ENCODE measurements around the gene IGF2R. TPM values are rescaled to one million over a fixed set of nuclear protein-coding genes. Genes with fewer than 3 reads are reported as not detected.
"Not testable (repeated sequence)": the region's sequence is repeated elsewhere in the genome, so short reads cannot be mapped to it uniquely, and the experiment has no call there.

Gene IGF2R
- total RNA-seq, 2 donors from 2014 or later: 60.3 to 91.3 TPM

DNA sequence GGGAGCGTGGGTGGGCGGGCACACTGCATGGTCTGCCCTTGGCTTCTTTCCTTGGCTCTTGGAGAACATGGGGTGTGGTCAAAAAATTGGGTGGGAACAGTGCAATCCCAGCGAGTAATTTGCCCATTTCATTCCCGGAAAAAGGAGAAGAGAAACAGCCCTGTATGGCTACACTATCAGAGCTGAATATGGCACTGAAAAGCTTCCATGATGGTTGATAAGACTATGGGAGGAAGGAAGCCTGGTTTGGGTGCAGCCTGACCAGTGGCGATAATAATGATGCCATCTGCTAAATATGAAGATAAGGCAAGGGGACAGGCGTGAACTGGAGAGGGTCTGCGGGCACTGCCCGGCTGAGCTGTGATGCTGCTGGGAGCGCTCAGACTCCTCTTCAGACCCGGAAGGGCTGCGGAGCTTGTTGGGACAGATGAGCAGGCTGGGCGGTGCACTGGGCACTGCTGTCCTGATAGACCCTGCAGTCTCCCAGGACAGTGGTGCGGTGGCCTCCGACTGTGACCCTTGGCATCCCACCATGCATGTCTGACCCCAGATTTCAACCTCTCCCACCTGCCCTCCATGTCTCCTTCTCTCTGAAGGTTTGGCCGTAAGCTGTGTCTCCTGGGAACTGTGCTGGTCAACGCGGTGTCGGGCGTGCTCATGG lies 162.9 kb downstream of the IGF2R start:
- no peak for DNase-seq (ENCODE audit: low spot score)
- 83% methylated on average over 19 of the region's 19 CpGs for WGBS
- H3K27me3 ChIP-seq (replicated peaks; ENCODE audit: insufficient read depth): no peaks in the 10 kb centered on the region
- no peak overlapping the region for H3K4me3 ChIP-seq
- no peaks in the 10 kb centered on the region for H3K36me3 ChIP-seq
- intact Hi-C loops (cut with DNase I): no loop called here
- TF ChIP-seq, protein P1, sequence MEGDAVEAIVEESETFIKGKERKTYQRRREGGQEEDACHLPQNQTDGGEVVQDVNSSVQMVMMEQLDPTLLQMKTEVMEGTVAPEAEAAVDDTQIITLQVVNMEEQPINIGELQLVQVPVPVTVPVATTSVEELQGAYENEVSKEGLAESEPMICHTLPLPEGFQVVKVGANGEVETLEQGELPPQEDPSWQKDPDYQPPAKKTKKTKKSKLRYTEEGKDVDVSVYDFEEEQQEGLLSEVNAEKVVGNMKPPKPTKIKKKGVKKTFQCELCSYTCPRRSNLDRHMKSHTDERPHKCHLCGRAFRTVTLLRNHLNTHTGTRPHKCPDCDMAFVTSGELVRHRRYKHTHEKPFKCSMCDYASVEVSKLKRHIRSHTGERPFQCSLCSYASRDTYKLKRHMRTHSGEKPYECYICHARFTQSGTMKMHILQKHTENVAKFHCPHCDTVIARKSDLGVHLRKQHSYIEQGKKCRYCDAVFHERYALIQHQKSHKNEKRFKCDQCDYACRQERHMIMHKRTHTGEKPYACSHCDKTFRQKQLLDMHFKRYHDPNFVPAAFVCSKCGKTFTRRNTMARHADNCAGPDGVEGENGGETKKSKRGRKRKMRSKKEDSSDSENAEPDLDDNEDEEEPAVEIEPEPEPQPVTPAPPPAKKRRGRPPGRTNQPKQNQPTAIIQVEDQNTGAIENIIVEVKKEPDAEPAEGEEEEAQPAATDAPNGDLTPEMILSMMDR (IDR thresholded peaks at IDR 0.05): no peak
- no peak for TF ChIP-seq POLR2A (IDR thresholded peaks at IDR 0.05)
- TF ChIP-seq POLR2AphosphoS5 (IDR thresholded peaks at IDR 0.05): no peak
- H3K9me3 ChIP-seq: no peaks in the 10 kb centered on the region
- no peak overlapping the region for H3K27ac ChIP-seq
- peaks cover 6% of the 10 kb centered on the region for H3K4me1 ChIP-seq (replicated peaks)

DNA sequence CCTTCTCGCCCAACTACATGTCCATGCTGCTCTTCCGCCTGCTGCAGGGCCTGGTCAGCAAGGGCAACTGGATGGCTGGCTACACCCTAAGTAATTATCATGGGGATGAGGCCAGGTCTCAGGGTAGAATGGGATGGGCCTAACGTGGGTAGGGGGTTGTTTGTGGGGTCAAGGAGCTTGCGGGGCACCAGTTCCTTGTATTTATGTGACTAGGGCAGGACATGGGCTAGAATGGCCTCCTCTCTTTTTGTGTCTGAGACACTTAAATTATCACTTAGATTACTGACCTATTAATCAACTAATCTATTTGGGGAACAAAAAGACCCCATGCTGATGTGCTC lies 163.4 kb downstream of the IGF2R start:
- H3K9me3 ChIP-seq: no peaks in the 10 kb centered on the region
- TF ChIP-seq, protein P1 (IDR thresholded peaks at IDR 0.05): no peak
- TF ChIP-seq POLR2AphosphoS5 (IDR thresholded peaks at IDR 0.05) (no peak), POLR2A (IDR thresholded peaks at IDR 0.05) (no peak)
- H3K27me3 ChIP-seq (replicated peaks; ENCODE audit: insufficient read depth): no peaks in the 10 kb centered on the region
- H3K36me3 ChIP-seq: no peaks in the 10 kb centered on the region
- H3K4me3 ChIP-seq: no peak overlapping the region
- H3K4me1 ChIP-seq (replicated peaks): peaks cover 11% of the 10 kb centered on the region
- DNase-seq (ENCODE audit: low spot score): no peak
- intact Hi-C loops (cut with DNase I): no loop called here
- H3K27ac ChIP-seq: no peak overlapping the region
- WGBS: 81% methylated on average over 4 of the region's 4 CpGs

DNA sequence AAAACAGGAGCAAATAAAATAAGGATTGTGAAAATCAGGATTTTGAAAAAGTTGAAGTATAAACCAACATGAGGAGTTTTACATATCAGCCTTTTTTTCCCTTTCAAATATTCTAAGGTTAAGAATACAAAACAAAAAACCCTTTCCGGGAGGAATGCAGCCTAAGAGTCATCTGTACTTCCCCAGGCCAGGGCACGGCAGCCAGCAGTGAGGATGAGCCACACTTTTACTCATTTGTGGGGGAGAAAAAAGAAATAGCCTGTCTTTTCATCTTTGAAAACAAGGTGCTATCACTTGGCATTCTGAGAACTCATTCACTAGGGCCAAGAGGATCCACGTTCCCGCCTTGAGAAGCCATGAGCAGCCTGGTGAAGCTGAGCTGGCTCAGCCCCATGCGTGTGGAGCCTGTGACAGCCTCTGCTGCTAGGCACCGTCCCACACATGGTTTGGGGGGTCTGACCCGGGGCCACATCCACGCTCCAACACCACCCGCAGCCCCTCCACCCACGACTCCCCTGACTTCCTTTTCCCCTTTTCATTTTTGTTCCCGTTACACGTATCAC lies 164.0 kb downstream of the IGF2R start:
- no peak overlapping the region for H3K27ac ChIP-seq
- 75% methylated on average over 12 of the region's 12 CpGs for WGBS
- TF ChIP-seq, protein P1 (IDR thresholded peaks at IDR 0.05): no peak
- TF ChIP-seq POLR2A (IDR thresholded peaks at IDR 0.05) (no peak), POLR2AphosphoS5 (IDR thresholded peaks at IDR 0.05) (no peak)
- no peaks in the 10 kb centered on the region for H3K9me3 ChIP-seq
- peaks cover 17% of the 10 kb centered on the region for H3K4me1 ChIP-seq (replicated peaks)
- intact Hi-C loops (cut with DNase I): no loop called here
- no peak for DNase-seq (ENCODE audit: low spot score)
- no peak overlapping the region for H3K4me3 ChIP-seq
- H3K27me3 ChIP-seq (replicated peaks; ENCODE audit: insufficient read depth): no peaks in the 10 kb centered on the region
- no peaks in the 10 kb centered on the region for H3K36me3 ChIP-seq

DNA sequence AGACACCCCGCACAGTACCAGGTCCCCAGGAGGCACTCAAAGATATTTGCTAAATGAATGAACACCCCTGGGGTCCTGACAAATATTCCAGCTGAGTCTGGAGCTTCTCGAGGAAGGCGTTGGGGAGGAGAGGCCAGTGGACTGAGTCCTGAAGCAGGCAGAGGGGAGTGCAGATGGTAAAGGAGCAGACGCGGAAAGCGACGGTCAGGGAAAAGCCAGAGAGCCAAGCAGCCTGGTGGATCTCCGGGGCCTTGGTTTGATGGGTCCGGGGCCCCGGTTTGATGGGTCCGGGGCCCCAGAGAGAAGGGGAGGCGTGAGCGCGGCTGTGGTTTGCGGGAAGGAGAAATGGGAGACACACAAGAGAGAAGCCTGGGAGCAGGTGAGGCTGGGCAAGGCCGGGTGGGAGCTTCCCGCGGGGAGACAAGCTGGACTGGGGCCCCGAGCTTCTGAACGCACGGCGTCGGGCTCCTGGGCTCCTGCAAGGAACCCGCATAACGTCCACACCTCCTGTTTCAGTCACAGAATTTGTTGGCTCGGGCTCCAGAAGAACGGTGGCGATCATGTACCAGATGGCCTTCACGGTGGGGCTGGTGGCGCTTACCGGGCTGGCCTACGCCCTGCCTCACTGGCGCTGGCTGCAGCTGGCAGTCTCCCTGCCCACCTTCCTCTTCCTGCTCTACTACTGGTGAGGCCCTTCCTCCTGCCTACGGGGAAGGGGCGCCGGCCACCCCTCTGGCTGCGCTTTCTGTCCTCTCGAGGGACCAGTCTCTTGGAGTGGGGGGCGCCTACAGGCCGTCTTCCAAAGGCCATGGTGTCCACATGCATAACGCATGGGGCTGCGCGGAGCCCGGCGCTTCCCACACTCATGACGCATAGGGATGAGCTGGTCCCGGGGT lies 164.8 kb downstream of the IGF2R start:
- peaks cover 20% of the 10 kb centered on the region for H3K4me1 ChIP-seq (replicated peaks)
- no peak for TF ChIP-seq POLR2A (IDR thresholded peaks at IDR 0.05)
- TF ChIP-seq POLR2AphosphoS5 (IDR thresholded peaks at IDR 0.05): no peak
- TF ChIP-seq, protein P1 (IDR thresholded peaks at IDR 0.05): no peak
- 94% methylated on average over 44 of the region's 47 CpGs for WGBS
- no peaks in the 10 kb centered on the region for H3K27me3 ChIP-seq (replicated peaks; ENCODE audit: insufficient read depth)
- no peak overlapping the region for H3K27ac ChIP-seq
- no peak for DNase-seq (ENCODE audit: low spot score)
- no peaks in the 10 kb centered on the region for H3K36me3 ChIP-seq
- intact Hi-C loops (cut with DNase I): loop anchor here (2.0 kb wide), 1 partner anchor 45 kb away; no protein-coding TSS in a partner anchor
- no peaks in the 10 kb centered on the region for H3K9me3 ChIP-seq
- no peak overlapping the region for H3K4me3 ChIP-seq

DNA sequence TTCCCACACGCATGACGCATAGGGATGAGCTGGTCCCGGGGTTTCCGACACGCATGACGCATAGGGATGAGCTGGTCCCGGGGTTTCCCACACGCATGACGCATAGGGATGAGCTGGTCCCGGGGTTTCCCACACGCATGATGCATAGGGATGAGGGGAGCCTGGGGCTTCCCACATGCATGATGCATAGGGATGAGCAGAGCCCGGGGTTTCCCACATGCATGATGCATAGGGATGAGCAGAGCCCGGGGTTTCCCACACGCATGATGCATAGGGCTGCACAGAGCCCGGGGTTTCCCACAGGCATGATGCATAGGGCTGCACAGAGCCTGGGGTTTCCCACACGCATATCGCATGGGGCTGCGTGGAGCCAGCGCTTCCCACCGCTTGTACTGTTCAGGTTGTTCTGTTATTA lies 165.5 kb downstream of the IGF2R start:
- not testable (repeated sequence) for H3K27me3 ChIP-seq (replicated peaks; ENCODE audit: insufficient read depth); H3K27ac ChIP-seq; H3K4me3 ChIP-seq; DNase-seq (ENCODE audit: low spot score); H3K36me3 ChIP-seq; H3K9me3 ChIP-seq
- peaks cover 20% of the 10 kb centered on the region for H3K4me1 ChIP-seq (replicated peaks)
- intact Hi-C loops (cut with DNase I): loop anchor here (2.0 kb wide), 1 partner anchor 46 kb away; no protein-coding TSS in a partner anchor
- 92% methylated on average over 20 of the region's 20 CpGs for WGBS
